Liver (tissue), 9 donors: ENCODE data around the gene RPL9. TPM values are rescaled to one million over a fixed set of nuclear protein-coding genes. Genes with fewer than 3 reads are reported as not detected.
"Not testable (repeated sequence)": the region's sequence is repeated elsewhere in the genome, so short reads cannot be mapped to it uniquely, and the experiment has no call there.

Experiments
- DNase-seq: peaks from one replicate; pipeline ENCODE4 v3.0.0-alpha.2; 2017; ENCODE audit warnings: low spot score
- H3K27ac ChIP-seq, 2 donors: one replicate each; pipeline ENCODE4 v1.7.0; 2013; ENCODE audit warnings: inconsistent platforms in 2 of 2, low read length in 2 of 2, control low read depth in 1 of 2, low read depth in 1 of 2, mild to moderate bottlenecking in 1 of 2
- H3K27me3 ChIP-seq, 4 donors: one replicate each; pipeline versions ENCODE4 v1.6.1 to v1.7.0; 2013; ENCODE audit warnings: low read length in 3 of 4, inconsistent platforms in 1 of 4, mild to moderate bottlenecking in 1 of 4, moderate library complexity in 1 of 4; ENCODE audit not compliant: control insufficient read depth in 4 of 4, insufficient read depth in 4 of 4
- H3K36me3 ChIP-seq, 4 donors: one replicate each; pipeline versions ENCODE4 v1.6.1 to v1.7.0; 2013; ENCODE audit warnings: low read length in 3 of 4, mild to moderate bottlenecking in 3 of 4, low read depth in 1 of 4, moderate library complexity in 1 of 4; ENCODE audit not compliant: control insufficient read depth in 4 of 4, insufficient read depth in 3 of 4
- H3K4me1 ChIP-seq, 4 donors: one replicate each; pipeline versions ENCODE4 v1.6.1 to v1.7.0; 2013; ENCODE audit warnings: low read length in 3 of 4, mild to moderate bottlenecking in 3 of 4, moderate library complexity in 1 of 4; ENCODE audit not compliant: control insufficient read depth in 4 of 4, insufficient read depth in 4 of 4
- H3K4me3 ChIP-seq, 3 donors: one replicate each; pipeline versions ENCODE4 v1.6.1 to v1.7.0; 2013; ENCODE audit warnings: low read length in 3 of 3, control low read depth in 1 of 3, low read depth in 1 of 3, mild to moderate bottlenecking in 1 of 3
- H3K9ac ChIP-seq, 2 donors: one replicate each; pipeline ENCODE4 v1.7.0; 2013; ENCODE audit warnings: low read length in 2 of 2, mild to moderate bottlenecking in 2 of 2, moderate library complexity in 2 of 2, control low read depth in 1 of 2, low read depth in 1 of 2
- H3K9me3 ChIP-seq, 4 donors: one replicate each; pipeline versions ENCODE4 v1.6.1 to v1.7.0; 2013; ENCODE audit warnings: low read length in 3 of 4; ENCODE audit not compliant: control insufficient read depth in 4 of 4
- EGR1 ChIP-seq, 2 donors: IDR thresholded peaks; 2 replicates each; pipeline ENCODE4 v1.6.1; 2016 to 2018; ENCODE audit warnings: antibody characterized with exemption in 2 of 2, low read depth in 2 of 2
- FOXA1 ChIP-seq: IDR thresholded peaks from 2 replicates; pipeline ENCODE4 v1.6.1; 2016; ENCODE audit warnings: antibody characterized with exemption
- FOXA2 ChIP-seq: IDR thresholded peaks from 2 replicates; pipeline ENCODE4 v1.6.1; 2016; ENCODE audit warnings: antibody characterized with exemption
- HNF4A ChIP-seq, 2 donors: conservative IDR thresholded peaks; 2 replicates each; pipeline ENCODE4 v1.6.1; 2016; ENCODE audit warnings: antibody characterized with exemption in 2 of 2, mild to moderate bottlenecking in 2 of 2
- HNF4G ChIP-seq: IDR thresholded peaks from 2 replicates; pipeline ENCODE4 v1.6.1; 2016; ENCODE audit warnings: antibody characterized with exemption
- JUND ChIP-seq, 2 donors: IDR thresholded peaks; 2 replicates each; pipeline ENCODE4 v1.6.1; 2016; ENCODE audit warnings: antibody characterized with exemption in 2 of 2
- RAD21 ChIP-seq, 2 donors: IDR thresholded peaks; 2 replicates each; pipeline ENCODE4 v1.6.1; 2016; ENCODE audit warnings: antibody characterized with exemption in 2 of 2, mild to moderate bottlenecking in 2 of 2
- RXRA ChIP-seq, 2 donors: IDR thresholded peaks; 2 replicates each; pipeline ENCODE4 v1.6.1; 2017 to 2018; ENCODE audit warnings: antibody characterized with exemption in 2 of 2, mild to moderate bottlenecking in 1 of 2
- SP1 ChIP-seq: IDR thresholded peaks from 2 replicates; pipeline ENCODE4 v1.6.1; 2018; ENCODE audit warnings: antibody characterized with exemption, mild to moderate bottlenecking
- TAF1 ChIP-seq: conservative IDR thresholded peaks from 2 replicates; pipeline ENCODE4 v1.6.1; 2016; ENCODE audit warnings: antibody characterized with exemption, mild to moderate bottlenecking
- YY1 ChIP-seq: IDR thresholded peaks from 2 replicates; pipeline ENCODE4 v1.6.1; 2016; ENCODE audit warnings: antibody characterized with exemption, mild to moderate bottlenecking
- WGBS: extraction: QIAGEN DNeasy Blood & Tissue Kit; methylation state at CpG from one replicate; pipeline ENCODE4 v1.1.7; 2013; 5-methylcytosine and 5-hydroxymethylcytosine counted together
- polyA plus RNA-seq, 2 donors: library from polyadenylated mRNA; stranded (reverse) in 1 of 2; unstranded in 1 of 2; fragments of 200-250 nt in 1 of 2; fragments of >200 nt in 1 of 2; fragmentation: Nextera tagmentation in 1 of 2; extraction: Ambion mirVana in 1 of 2; gene quantifications; one replicate each; pipeline versions ENCODE4 v1.2.1 to v1.2.3, GENCODE V29; 2013 to 2015
- total RNA-seq, 2 donors: library from RNA; depleted of rRNA; stranded (reverse); fragments of >200 nt; gene quantifications; one replicate each; pipeline ENCODE4 v1.2.3, GENCODE V29; 2014
- TF ChIP-seq, protein P1 (sequence below): IDR thresholded peaks from 2 replicates; pipeline ENCODE4 v1.6.1; 2016; ENCODE audit warnings: antibody characterized with exemption
- TF ChIP-seq, protein P2 (sequence below): IDR thresholded peaks from 2 replicates; pipeline ENCODE4 v1.6.1; 2016; ENCODE audit warnings: antibody characterized with exemption
- TF ChIP-seq, protein P3 (sequence below): IDR thresholded peaks from 2 replicates; pipeline ENCODE4 v1.6.1; 2016; ENCODE audit warnings: antibody characterized with exemption
- donor health status: healthy.
- donor health status: healthy.
- donor health status: healthy.
- donor health status: healthy.
- donor health status: healthy.

Gene RPL9
- total and polyA plus RNA-seq, 4 donors = 427 to 1,176 (median 615) TPM

GRCh38 chr4:39466747-39467146 lies 8.0 kb upstream of the RPL9 start:
- Histone ChIP-seq H3K4me3 (no peak overlapping the region), H3K27ac (peak overlapping the region; percentile 40 to 72), H3K4me1 (peaks cover 9 to 37% (median 27%) of the 10 kb centered on the region in 4 donors), H3K9me3 (no peaks in the 10 kb centered on the region), H3K9ac (peak overlapping the region in 1 of 2 donors; percentile 8), H3K36me3 (peaks cover 4 to 13% (median 11%) of the 10 kb centered on the region in 4 donors), H3K27me3 (no peaks in the 10 kb centered on the region)
- 28% methylated on average over 4 of the region's 4 CpGs for WGBS
- TF ChIP-seq SP1 (peak; percentile 35), FOXA2 (peak; percentile 13), RAD21 (IDR thresholded peaks at IDR 0.05) (peak; percentile 12 to 28), JUND (IDR thresholded peaks at IDR 0.05) (peak in 1 of 2 donors; percentile 32), YY1 (peak; percentile 11), HNF4A (conservative IDR thresholded peaks at IDR 0.05) (peak; percentile 31 to 69), FOXA1 (no peak), EGR1 (IDR thresholded peaks at IDR 0.05; ENCODE audit: low read depth in 2 of 2) (no peak), TAF1 (no peak), RXRA (IDR thresholded peaks at IDR 0.05) (peak; percentile 39 to 73)
- TF ChIP-seq, protein P1, sequence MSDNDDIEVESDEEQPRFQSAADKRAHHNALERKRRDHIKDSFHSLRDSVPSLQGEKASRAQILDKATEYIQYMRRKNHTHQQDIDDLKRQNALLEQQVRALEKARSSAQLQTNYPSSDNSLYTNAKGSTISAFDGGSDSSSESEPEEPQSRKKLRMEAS = no peak
- TF ChIP-seq, protein P2, sequence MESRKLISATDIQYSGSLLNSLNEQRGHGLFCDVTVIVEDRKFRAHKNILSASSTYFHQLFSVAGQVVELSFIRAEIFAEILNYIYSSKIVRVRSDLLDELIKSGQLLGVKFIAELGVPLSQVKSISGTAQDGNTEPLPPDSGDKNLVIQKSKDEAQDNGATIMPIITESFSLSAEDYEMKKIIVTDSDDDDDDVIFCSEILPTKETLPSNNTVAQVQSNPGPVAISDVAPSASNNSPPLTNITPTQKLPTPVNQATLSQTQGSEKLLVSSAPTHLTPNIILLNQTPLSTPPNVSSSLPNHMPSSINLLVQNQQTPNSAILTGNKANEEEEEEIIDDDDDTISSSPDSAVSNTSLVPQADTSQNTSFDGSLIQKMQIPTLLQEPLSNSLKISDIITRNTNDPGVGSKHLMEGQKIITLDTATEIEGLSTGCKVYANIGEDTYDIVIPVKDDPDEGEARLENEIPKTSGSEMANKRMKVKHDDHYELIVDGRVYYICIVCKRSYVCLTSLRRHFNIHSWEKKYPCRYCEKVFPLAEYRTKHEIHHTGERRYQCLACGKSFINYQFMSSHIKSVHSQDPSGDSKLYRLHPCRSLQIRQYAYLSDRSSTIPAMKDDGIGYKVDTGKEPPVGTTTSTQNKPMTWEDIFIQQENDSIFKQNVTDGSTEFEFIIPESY = no peak
- TF ChIP-seq, protein P3, sequence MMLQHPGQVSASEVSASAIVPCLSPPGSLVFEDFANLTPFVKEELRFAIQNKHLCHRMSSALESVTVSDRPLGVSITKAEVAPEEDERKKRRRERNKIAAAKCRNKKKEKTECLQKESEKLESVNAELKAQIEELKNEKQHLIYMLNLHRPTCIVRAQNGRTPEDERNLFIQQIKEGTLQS = peak; percentile 32
- DNase-seq = no peak

GRCh38 chr4:39464886-39465501 lies 6.3 kb upstream of the RPL9 start:
- Histone ChIP-seq H3K4me1 (peaks cover 7 to 28% (median 17%) of the 10 kb centered on the region in 4 donors), H3K36me3 (peaks cover 4 to 18% (median 11%) of the 10 kb centered on the region in 4 donors), H3K9me3 (no peaks in the 10 kb centered on the region), H3K4me3 (no peak overlapping the region), H3K27me3 (no peaks in the 10 kb centered on the region), H3K27ac (no peak overlapping the region), H3K9ac (no peak overlapping the region)
- WGBS = 72% methylated on average over 2 of the region's 2 CpGs
- no peak for DNase-seq
- no peak for TF ChIP-seq HNF4G
- no peak for TF ChIP-seq FOXA2
- TF ChIP-seq, protein P3 = peak; percentile 34
- TF ChIP-seq, protein P2 = no peak
- peak in 1 of 2 donors; percentile 9 for TF ChIP-seq RAD21 (IDR thresholded peaks at IDR 0.05)

DNA sequence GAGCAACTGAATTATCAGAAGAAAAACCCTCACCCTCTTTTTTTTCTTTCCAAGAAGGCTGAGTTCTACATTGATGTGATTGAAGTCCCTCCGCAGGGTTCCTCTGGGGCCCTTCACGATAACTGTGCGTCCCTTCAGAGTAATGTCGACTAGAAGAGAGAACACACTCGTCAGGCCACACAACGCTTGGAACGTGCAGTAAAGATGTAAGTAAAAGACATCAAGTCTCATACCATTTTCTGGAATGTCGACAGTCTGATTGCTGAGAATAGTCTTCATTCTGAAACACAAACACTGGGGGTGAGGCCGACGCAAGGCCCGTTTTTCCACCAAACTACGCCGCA lies 589 bp downstream of the RPL9 start:
- not testable (repeated sequence) for H3K9me3 ChIP-seq, DNase-seq, H3K27me3 ChIP-seq
- H3K27ac ChIP-seq = peak overlapping the region; percentile 92 to 96
- under 1% methylated on average over 13 of the region's 13 CpGs for WGBS
- peaks cover 8 to 53% (median 33%) of the 10 kb centered on the region in 4 donors for H3K36me3 ChIP-seq
- H3K4me3 ChIP-seq = peak overlapping the region; percentile 83 to 99 (median 89)
- H3K4me1 ChIP-seq = peaks cover 9 to 24% (median 19%) of the 10 kb centered on the region in 4 donors
- peak overlapping the region; percentile 98 for H3K9ac ChIP-seq
